ENCODE measurements around the gene CCDC40. TPM values are rescaled to one million over a fixed set of nuclear protein-coding genes. Genes with fewer than 3 reads are reported as not detected.

CCDC40 gene
- total and polyA plus RNA-seq, 9 of the 15 experiments (the other 6 are each of a cell fraction or from before 2014, with no cell fraction given) = 0.07 to 0.33 TPM; not detected in 7

- no TSS peak for BruUV-seq (replicated peaks)
- ATAC-seq (no peak), FAIRE-seq (no peak), DNase-seq (ENCODE audit: extremely low read depth in 1 of 4, low spot score in 3 of 4) (no peak)
- under 1% methylated on average over 9 of the region's 10 CpGs for WGBS (ENCODE audit: insufficient coverage, low coverage, missing lambda C conversion rate)
- TF ChIP-seq DMBX1 (CRISPR knock-in tag; IDR thresholded peaks at IDR 0.05; ENCODE audit: borderline replicate concordance) (no peak), CC2D1A (IDR thresholded peaks at IDR 0.05) (no peak), ZBTB5 (IDR thresholded peaks at IDR 0.05) (no peak), IRF9 (tag; IDR thresholded peaks at IDR 0.05) (no peak), ZBTB1 (CRISPR knock-in tag; IDR thresholded peaks at IDR 0.05; ENCODE audit: borderline replicate concordance, low read depth) (no peak), ELF2 (CRISPR knock-in tag; IDR thresholded peaks at IDR 0.05) (no peak), ERF (CRISPR knock-in tag; IDR thresholded peaks at IDR 0.05) (no peak), U2AF1 (optimal IDR thresholded peaks at IDR 0.05; ENCODE audit: low read depth, low read length) (no peak), CREB3L1 (IDR thresholded peaks at IDR 0.05; ENCODE audit: borderline replicate concordance, low read depth) (no peak), CBX1 (IDR thresholded peaks at IDR 0.05; ENCODE audit: low read depth) (no peak), ZKSCAN1 (IDR thresholded peaks at IDR 0.05; ENCODE audit: low read depth, low read length) (no peak), SRF (CRISPR knock-in tag; IDR thresholded peaks at IDR 0.05) (no peak), KDM1A (IDR thresholded peaks at IDR 0.05) (no peak)
- TF ChIP-seq, protein P1, sequence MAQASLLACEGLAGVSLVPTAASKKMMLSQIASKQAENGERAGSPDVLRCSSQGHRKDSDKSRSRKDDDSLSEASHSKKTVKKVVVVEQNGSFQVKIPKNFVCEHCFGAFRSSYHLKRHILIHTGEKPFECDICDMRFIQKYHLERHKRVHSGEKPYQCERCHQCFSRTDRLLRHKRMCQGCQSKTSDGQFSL (CRISPR knock-in tag; IDR thresholded peaks at IDR 0.05) = no peak
- TF ChIP-seq, protein P1 (tag; IDR thresholded peaks at IDR 0.05) = no peak
- H2AFZ ChIP-seq (ENCODE audit: low read depth, low read length) = no peak overlapping the region
- H3K4me3 ChIP-seq = no peak overlapping the region
- H3K9me1 ChIP-seq (ENCODE audit: control insufficient read depth, insufficient read depth, low read length) = no peaks in the 10 kb centered on the region
- no peak overlapping the region for H3K27ac ChIP-seq (ENCODE audit: extremely low read depth, low read depth, low read length)
- no peaks in the 10 kb centered on the region for H3K9me3 ChIP-seq (replicated peaks; ENCODE audit: control insufficient read depth, insufficient read depth, low read depth, low read length)
- in situ Hi-C loops (cut with MboI) = no loop called here
- H3K4me2 ChIP-seq (ENCODE audit: insufficient read depth, low read length) = no peak overlapping the region
- POLR2A ChIA-PET = interaction anchor here (0.6 kb wide), 1 partner anchor 344 kb away, joined by 3 read pairs; no protein-coding TSS in a partner anchor
- peaks cover 3% of the 10 kb centered on the region for H4K20me1 ChIP-seq (replicated peaks; ENCODE audit: control insufficient read depth, insufficient read depth, low read length)
- H3K79me2 ChIP-seq (ENCODE audit: control insufficient read depth, insufficient read depth, low read length) = no peaks in the 10 kb centered on the region
- H3K4me1 ChIP-seq (replicated peaks in 1 of 2; ENCODE audit: control insufficient read depth in 2 of 2, insufficient read depth in 2 of 2, low read length in 2 of 2) = peaks cover 0 to 17% of the 10 kb centered on the region in 2 experiments; a peak in 2 of 5 replicates
- H3K36me3 ChIP-seq (ENCODE audit: control insufficient read depth, insufficient read depth, low read length) = no peaks in the 10 kb centered on the region; the same call in 2 of the 3 replicates
- peaks cover 32 to 82% of the 10 kb centered on the region in 2 experiments for H3K27me3 ChIP-seq (ENCODE audit: control insufficient read depth in 2 of 2, insufficient read depth in 2 of 2, low read length in 2 of 2)
- no peak overlapping the region for H3K9ac ChIP-seq (ENCODE audit: insufficient read depth in 1 of 2, low read depth in 2 of 2, low read length in 2 of 2)
- intact Hi-C loops (cut with micrococcal nuclease) = no loop called here
- CTCF ChIA-PET (ENCODE audit: low intra/inter-chr PET ratio) = no interaction called here
Observed at GRCh38 chr17:80025796-80026195, 10.6 kb upstream of the CCDC40 start.

Data from K562 (cell line).